ENCODE results near the gene RSBN1L. TPM values are rescaled to one million over a fixed set of nuclear protein-coding genes. Genes with fewer than 3 reads are reported as not detected.

RSBN1L gene
- polyA plus RNA-seq, 1 of the 3 experiments (the other 2 are of a cell fraction) = 6.5 TPM

GRCh38 chr7:77830649-77831355 is 134.5 kb downstream of the RSBN1L start:
- Histone ChIP-seq H4K20me1 (ENCODE audit: insufficient read depth) (no peaks in the 10 kb centered on the region), H3K4me3 (ENCODE audit: low read depth in 2 of 2, low read length in 1 of 2) (no peak overlapping the region), H3K27ac (ENCODE audit: low read depth in 2 of 2, low read length in 1 of 2) (no peak overlapping the region), H3K36me3 (replicated peaks in 1 of 2; ENCODE audit: control insufficient read depth in 1 of 2, insufficient read depth in 2 of 2, low read length in 1 of 2) (peaks cover 0 to 3% of the 10 kb centered on the region in 2 experiments), H2AFZ (ENCODE audit: low read depth) (no peak overlapping the region), H3K9ac (no peak overlapping the region), H3K79me2 (ENCODE audit: insufficient read depth) (peaks cover 32% of the 10 kb centered on the region), H3K9me2 (no peaks in the 10 kb centered on the region), H3K4me1 (ENCODE audit: control insufficient read depth in 1 of 2, insufficient read depth in 2 of 2, low read depth in 1 of 2, low read length in 1 of 2) (peaks cover 4 to 6% of the 10 kb centered on the region in 2 experiments; a peak in 3 of 4 replicates), H3K9me3 (0 out of 2 replicates have a peak, but pooled peaks cover 4% of the 10 kb centered on the region), H3F3A (replicated peaks; ENCODE audit: insufficient read depth) (no peaks in the 10 kb centered on the region), H3K4me2 (no peak overlapping the region), H3K27me3 (ENCODE audit: insufficient read depth) (no peaks in the 10 kb centered on the region)
- CTCF ChIA-PET = interaction anchor here (1.1 kb wide), 1 partner anchor 32 kb away, joined by 3 read pairs; the partner anchor contains the start of genes PHTF2 and TMEM60
- DNase-seq = no peak
- WGBS (ENCODE audit: low lambda C conversion rate) = 96% methylated on average over 8 of the region's 8 CpGs
- no peak for TF ChIP-seq ELF1 (IDR thresholded peaks at IDR 0.05)
- no peak for TF ChIP-seq MAX (IDR thresholded peaks at IDR 0.05; ENCODE audit: low read depth)
- no peak for TF ChIP-seq USF2 (IDR thresholded peaks at IDR 0.05; ENCODE audit: borderline replicate concordance, low read depth, low read length)
- TF ChIP-seq EZH2phosphoT487 (IDR thresholded peaks at IDR 0.05; ENCODE audit: borderline replicate concordance, low read depth) = no peak
- TF ChIP-seq GABPA (IDR thresholded peaks at IDR 0.05; ENCODE audit: low read depth) = no peak
- TF ChIP-seq USF1 (IDR thresholded peaks at IDR 0.05; ENCODE audit: borderline replicate concordance, low read depth) = no peak
- no peak for TF ChIP-seq CHD2 (IDR thresholded peaks at IDR 0.05; ENCODE audit: low read length, partially characterized antibody)
- no peak for TF ChIP-seq FOXM1 (IDR thresholded peaks at IDR 0.05; ENCODE audit: low read depth)
- no peak for TF ChIP-seq FOXJ3 (CRISPR knock-in tag; IDR thresholded peaks at IDR 0.05)
- no peak for TF ChIP-seq NFIC (IDR thresholded peaks at IDR 0.05; ENCODE audit: borderline replicate concordance)
- no peak for TF ChIP-seq SMC3 (IDR thresholded peaks at IDR 0.05; ENCODE audit: low read depth, low read length)
- no peak for TF ChIP-seq MEF2A (IDR thresholded peaks at IDR 0.05; ENCODE audit: borderline replicate concordance, low read depth)
- no peak for TF ChIP-seq IRF3 (IDR thresholded peaks at IDR 0.05; ENCODE audit: low read depth, low read length)
- no peak for TF ChIP-seq ZBTB33 (IDR thresholded peaks at IDR 0.05; ENCODE audit: borderline replicate concordance, low read depth)
- POLR2A ChIA-PET = no interaction called here
